OCI-LY7 (cell line): ENCODE results near the gene MARK3. TPM values are rescaled to one million over a fixed set of nuclear protein-coding genes. Genes with fewer than 3 reads are reported as not detected.

Experiments used
- BruUV-seq: library from RNA; stranded (reverse); fragments of 400-500 nt; replicated peaks from 2 replicates; lab custom pipeline; 2021; lab: Mats Ljungman, UMichigan
- CTCF ChIA-PET: fragments of 300-600 bp; sonication (Branson Sonifier 250); formaldehyde crosslinking; loops from one replicate; lab custom pipeline; 2022; ENCODE audit warnings: antibody characterized with exemption; ENCODE audit not compliant: unreplicated experiment; lab: Charles Lee
- POLR2A ChIA-PET: fragments of 300-600 bp; sonication (Branson Sonifier 250); formaldehyde crosslinking; loops from one replicate; lab custom pipeline; 2022; ENCODE audit warnings: antibody characterized with exemption; lab: Charles Lee
- DNase-seq: peaks from one replicate; pipeline ENCODE4 v3.0.0-alpha.2; 2015; ENCODE audit warnings: low spot score
- H2AFZ ChIP-seq: fragments of 200-600 bp; sonication (generic), shearing (Covaris generic); 2 replicates; pipeline ENCODE4 v1.6.1; 2014; ENCODE audit warnings: mild to moderate bottlenecking, antibody characterized with exemption, low read length, moderate library complexity
- H3K27ac ChIP-seq: fragments of 200-600 bp; sonication (generic); 2 replicates; pipeline ENCODE4 v1.5.1; 2014; ENCODE audit warnings: mixed run types, low read depth, mild to moderate bottlenecking, moderate library complexity, low read length, inconsistent platforms; ENCODE audit not compliant: poor library complexity, severe bottlenecking
- H3K36me3 ChIP-seq: fragments of 200-600 bp; sonication (generic); 2 replicates; pipeline ENCODE4 v1.6.1; 2014; ENCODE audit warnings: mild to moderate bottlenecking, antibody characterized with exemption, low read length, moderate library complexity, mixed read lengths; ENCODE audit not compliant: insufficient read depth
- H3K4me1 ChIP-seq: fragments of 200-600 bp; sonication (generic); 2 replicates; pipeline ENCODE4 v1.5.1; 2014; ENCODE audit warnings: mild to moderate bottlenecking, low read length; ENCODE audit not compliant: insufficient read depth, poor library complexity, severe bottlenecking
- H3K4me2 ChIP-seq: fragments of 200-600 bp; sonication (generic); 2 replicates; pipeline ENCODE4 v1.6.1; 2014; ENCODE audit warnings: mild to moderate bottlenecking, low read length
- H3K4me3 ChIP-seq: fragments of 200-600 bp; sonication (generic); 2 replicates; pipeline ENCODE4 v1.5.1; 2014; ENCODE audit warnings: mild to moderate bottlenecking, low read depth, low read length; ENCODE audit not compliant: poor library complexity, severe bottlenecking
- H3K79me2 ChIP-seq: fragments of 200-600 bp; sonication (generic); 2 replicates; pipeline ENCODE4 v1.6.1; 2016; ENCODE audit warnings: low read depth, mild to moderate bottlenecking, low read length, moderate library complexity, mixed read lengths; ENCODE audit not compliant: insufficient read depth
- H3K9me2 ChIP-seq: fragments of 200-600 bp; sonication (generic); 2 replicates; pipeline ENCODE4 v1.6.1; 2016; ENCODE audit warnings: mild to moderate bottlenecking, low read length, mixed read lengths; ENCODE audit not compliant: insufficient read depth
- H3K9me3 ChIP-seq: fragments of 200-600 bp; sonication (generic); 2 replicates; pipeline ENCODE4 v1.6.1; 2014; ENCODE audit warnings: mild to moderate bottlenecking, mixed run types, low read length, mixed read lengths
- H4K20me1 ChIP-seq: fragments of 200-600 bp; sonication (generic); 2 replicates; pipeline ENCODE4 v1.6.1; 2014; ENCODE audit warnings: mild to moderate bottlenecking, antibody characterized with exemption, low read length, moderate library complexity, mixed read lengths; ENCODE audit not compliant: insufficient read depth
- CTCF ChIP-seq: fragments of 200-600 bp; sonication (generic); conservative IDR thresholded peaks from 2 replicates; pipeline ENCODE4 v1.5.1; 2014; ENCODE audit warnings: mild to moderate bottlenecking, antibody characterized with exemption, low read length, moderate library complexity, mixed read lengths
- EZH2phosphoT487 ChIP-seq: fragments of 200-600 bp; sonication (generic); IDR thresholded peaks from 2 replicates; pipeline ENCODE4 v1.6.1; 2018; ENCODE audit warnings: low read depth, borderline replicate concordance, mild to moderate bottlenecking, mixed run types, antibody characterized with exemption, low read length, moderate library complexity, mixed read lengths
- intact Hi-C: fragments of 100-400 bp; cut with micrococcal nuclease; formaldehyde crosslinking; loops from one replicate; pipeline ENCODE4 v1.10.0; 2022; ENCODE audit not compliant: unreplicated experiment
- total RNA-seq, 2 experiments: library from RNA; depleted of rRNA in 1 of 2; stranded (reverse); fragments of >200 nt in 1 of 2; shearing (Covaris generic) in 1 of 2; gene quantifications; 2 replicates each; pipeline ENCODE4 v1.2.3, GENCODE V29; 2014 to 2022

MARK3 gene
- total RNA-seq, 2 experiments from 2014 or later = 70.8 to 83.6 TPM

GRCh38 chr14:103507751-103508150 lies 122.5 kb downstream of the MARK3 start:
- Histone ChIP-seq H3K9me3 (no peaks in the 10 kb centered on the region), H4K20me1 (no peaks in the 10 kb centered on the region), H3K4me1 (no peaks in the 10 kb centered on the region), H2AFZ (no peak overlapping the region), H3K79me2 (no peaks in the 10 kb centered on the region), H3K4me3 (no peak overlapping the region), H3K36me3 (peaks cover 40% of the 10 kb centered on the region), H3K9me2 (no peaks in the 10 kb centered on the region), H3K27ac (no peak overlapping the region), H3K4me2 (no peak overlapping the region)
- TF ChIP-seq CTCF = peak; percentile 32; the same call in 1 of the 2 replicates
- TF ChIP-seq EZH2phosphoT487 = no peak
- no peak for DNase-seq
- CTCF ChIA-PET = no interaction called here
- POLR2A ChIA-PET = interaction anchor here (0.7 kb wide), 1 partner anchor 136 kb away, joined by 3 read pairs; no protein-coding TSS in a partner anchor
- BruUV-seq = no TSS peak
- intact Hi-C loops = no loop called here

- no peak for TF ChIP-seq EZH2phosphoT487
- no peak for TF ChIP-seq CTCF
- Histone ChIP-seq H3K4me2 (no peak overlapping the region), H2AFZ (no peak overlapping the region), H4K20me1 (no peaks in the 10 kb centered on the region), H3K36me3 (peaks cover 30% of the 10 kb centered on the region), H3K79me2 (no peaks in the 10 kb centered on the region), H3K27ac (no peak overlapping the region), H3K9me3 (no peaks in the 10 kb centered on the region), H3K4me3 (no peak overlapping the region), H3K9me2 (no peaks in the 10 kb centered on the region), H3K4me1 (no peaks in the 10 kb centered on the region)
- CTCF ChIA-PET = no interaction called here
- no peak for DNase-seq
- intact Hi-C loops = no loop called here
- BruUV-seq = no TSS peak
- POLR2A ChIA-PET = no interaction called here
Measured at GRCh38 chr14:103508521-103509329, 123.5 kb downstream of the MARK3 start.
